ENCODE measurements around the gene PLCL1. TPM values are rescaled to one million over a fixed set of nuclear protein-coding genes. Genes with fewer than 3 reads are reported as not detected.

The PLCL1 gene
- total and polyA plus RNA-seq, 10 of the 15 experiments (the other 5 are each of a cell fraction or from before 2014, with no cell fraction given) = 0.03 to 1.5 (median 0.22) TPM

- H3K27ac ChIP-seq (ENCODE audit: control insufficient read depth, insufficient read depth) = no peak overlapping the region
- H3K79me2 ChIP-seq (ENCODE audit: control insufficient read depth, insufficient read depth, low read length) = no peaks in the 10 kb centered on the region
- BruUV-seq (replicated peaks) = no TSS peak
- no peaks in the 10 kb centered on the region for H3K36me3 ChIP-seq (ENCODE audit: control insufficient read depth in 2 of 2, insufficient read depth in 2 of 2, low read length in 1 of 2)
- H3K4me1 ChIP-seq (ENCODE audit: control insufficient read depth, insufficient read depth, low read length) = no peaks in the 10 kb centered on the region; the same call in 1 of the 2 replicates
- ChIA-PET RAD21 (ENCODE audit: unreplicated experiment) (interaction anchor here (0.7 to 1.7 kb wide), 11 partner anchors 16 to 233 kb away, joined by 3 to 6 read pairs (median 3); partner anchors contain the start of gene PLCL1), CTCF (interaction anchor here (0.7 to 2.7 kb wide), 8 partner anchors 9 to 232 kb away, joined by 3 to 13 read pairs (median 4); no protein-coding TSS in a partner anchor), POLR2A (interaction anchor here (1.0 to 1.8 kb wide), 3 partner anchors 15 to 112 kb away, joined by 3 to 4 read pairs (median 4); no protein-coding TSS in a partner anchor), SMC1A (ENCODE audit: uncharacterized antibody, unreplicated experiment) (interaction anchor here (0.9 to 3.3 kb wide), 16 partner anchors 8 to 203 kb away, joined by 3 to 18 read pairs (median 5); no protein-coding TSS in a partner anchor)
- no peak for FAIRE-seq
- ATAC-seq = no peak
- no peak overlapping the region for H2AFZ ChIP-seq (ENCODE audit: control insufficient read depth, low read depth, low read length)
- 49% methylated on average over 2 of the region's 2 CpGs for WGBS (ENCODE audit: insufficient coverage, insufficient replicate concordance, low lambda C conversion rate, missing lambda C conversion rate)
- H3K9me3 ChIP-seq (replicated peaks; ENCODE audit: control insufficient read depth, insufficient read depth, low read length) = no peaks in the 10 kb centered on the region
- in situ Hi-C loops (cut with MboI) (no loop called here), intact Hi-C loops (cut with micrococcal nuclease; ENCODE audit: unreplicated experiment) (no loop called here)
- H3K4me3 ChIP-seq = no peak overlapping the region
- no peaks in the 10 kb centered on the region for H3K27me3 ChIP-seq (replicated peaks in 1 of 2; ENCODE audit: control insufficient read depth in 2 of 2, insufficient read depth in 2 of 2, low read length in 1 of 2)
- DNase-seq (ENCODE audit: low read depth, low spot score) = no peak
- no peak overlapping the region for H3K9ac ChIP-seq (ENCODE audit: control insufficient read depth, insufficient read depth, low read length)
- no peaks in the 10 kb centered on the region for H4K20me1 ChIP-seq (ENCODE audit: control insufficient read depth, insufficient read depth)
- H3K4me2 ChIP-seq (ENCODE audit: control insufficient read depth, insufficient read depth) = no peak overlapping the region
- no peak for TF ChIP-seq KLF5 (IDR thresholded peaks at IDR 0.05; ENCODE audit: partially characterized antibody)
- TF ChIP-seq GATAD2B (conservative IDR thresholded peaks at IDR 0.05; ENCODE audit: low read depth) = no peak
- TF ChIP-seq JUND (IDR thresholded peaks at IDR 0.05; ENCODE audit: low read depth, low read length) = no peak
- TF ChIP-seq RAD21 (IDR thresholded peaks at IDR 0.05; ENCODE audit: insufficient read depth, low read depth, low read length) = no peak
- no peak for TF ChIP-seq ZNF687 (IDR thresholded peaks at IDR 0.05)
- TF ChIP-seq, protein P1, sequence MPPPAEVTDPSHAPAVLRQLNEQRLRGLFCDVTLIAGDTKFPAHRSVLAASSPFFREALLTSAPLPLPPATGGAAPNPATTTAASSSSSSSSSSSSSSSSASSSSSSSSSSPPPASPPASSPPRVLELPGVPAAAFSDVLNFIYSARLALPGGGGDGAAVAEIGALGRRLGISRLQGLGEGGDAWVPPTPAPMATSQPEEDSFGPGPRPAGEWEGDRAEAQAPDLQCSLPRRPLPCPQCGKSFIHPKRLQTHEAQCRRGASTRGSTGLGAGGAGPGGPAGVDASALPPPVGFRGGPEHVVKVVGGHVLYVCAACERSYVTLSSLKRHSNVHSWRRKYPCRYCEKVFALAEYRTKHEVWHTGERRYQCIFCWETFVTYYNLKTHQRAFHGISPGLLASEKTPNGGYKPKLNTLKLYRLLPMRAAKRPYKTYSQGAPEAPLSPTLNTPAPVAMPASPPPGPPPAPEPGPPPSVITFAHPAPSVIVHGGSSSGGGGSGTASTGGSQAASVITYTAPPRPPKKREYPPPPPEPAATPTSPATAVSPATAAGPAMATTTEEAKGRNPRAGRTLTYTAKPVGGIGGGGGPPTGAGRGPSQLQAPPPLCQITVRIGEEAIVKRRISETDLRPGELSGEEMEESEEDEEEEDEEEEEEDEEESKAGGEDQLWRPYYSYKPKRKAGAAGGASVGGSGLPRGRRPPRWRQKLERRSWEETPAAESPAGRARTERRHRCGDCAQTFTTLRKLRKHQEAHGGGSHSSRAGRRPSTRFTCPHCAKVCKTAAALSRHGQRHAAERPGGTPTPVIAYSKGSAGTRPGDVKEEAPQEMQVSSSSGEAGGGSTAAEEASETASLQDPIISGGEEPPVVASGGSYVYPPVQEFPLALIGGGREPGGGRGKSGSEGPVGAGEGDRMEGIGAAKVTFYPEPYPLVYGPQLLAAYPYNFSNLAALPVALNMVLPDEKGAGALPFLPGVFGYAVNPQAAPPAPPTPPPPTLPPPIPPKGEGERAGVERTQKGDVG (CRISPR knock-in tag; IDR thresholded peaks at IDR 0.05) = no peak
- no peak for TF ChIP-seq SRF (IDR thresholded peaks at IDR 0.05; ENCODE audit: low read depth in 2 of 2, low read length in 2 of 2)
- no peak for TF ChIP-seq SP1 (IDR thresholded peaks at IDR 0.05; ENCODE audit: low read depth, low read length)
- no peak for TF ChIP-seq CREB1 (IDR thresholded peaks at IDR 0.05; ENCODE audit: low read depth)
- TF ChIP-seq USF2 (IDR thresholded peaks at IDR 0.05; ENCODE audit: borderline replicate concordance, low read depth, low read length) = no peak
- no peak for TF ChIP-seq RCOR1 (conservative IDR thresholded peaks at IDR 0.05; ENCODE audit: low read depth, low read length)
- TF ChIP-seq CBX5 (IDR thresholded peaks at IDR 0.05; ENCODE audit: low read depth) = no peak
- no peak for TF ChIP-seq ZNF622 (IDR thresholded peaks at IDR 0.05)
- no peak for TF ChIP-seq IRF4 (IDR thresholded peaks at IDR 0.05; ENCODE audit: low read depth, low read length)
Observed at GRCh38 chr2:197894751-197895274, 90.4 kb downstream of the PLCL1 start.
